IMR-90 (cell line): ENCODE data around the gene CLEC3A. TPM values are rescaled to one million over a fixed set of nuclear protein-coding genes. Genes with fewer than 3 reads are reported as not detected.

Experiments used
- ATAC-seq: fragments of 200-7000 bp; cut with Tn5 transposase; 2 replicates; pipeline ENCODE4 v1.9.1; 2020; ENCODE audit warnings: low read depth, mild to moderate bottlenecking, moderate library complexity
- BruUV-seq: library from RNA; stranded (reverse); fragments of 400-500 nt; replicated peaks from 2 replicates; lab custom pipeline; 2021; lab: Mats Ljungman, UMichigan
- CTCF ChIA-PET: fragments of 300-600 bp; formaldehyde crosslinking; extraction: SDS; loops from one replicate; lab custom pipeline; 2021; ENCODE audit warnings: antibody characterized with exemption; lab: Yijun Ruan, JAX
- POLR2A ChIA-PET: fragments of 300-600 bp; sonication (Branson Sonifier 250); formaldehyde crosslinking; loops from one replicate; lab custom pipeline; 2022; ENCODE audit warnings: antibody characterized with exemption; ENCODE audit not compliant: unreplicated experiment; lab: Charles Lee
- DNase-seq: peaks from one replicate; pipeline ENCODE4 v3.0.0; 2013
- H2AFZ ChIP-seq: replicated peaks from 2 replicates; pipeline ENCODE3; 2013; ENCODE audit warnings: low read length, mild to moderate bottlenecking; ENCODE audit not compliant: poor library complexity
- H2AK5ac ChIP-seq: 2 replicates; pipeline ENCODE4 v1.6.1; 2013; ENCODE audit warnings: low read depth, low read length, inconsistent platforms
- H2AK9ac ChIP-seq: replicated peaks from 2 replicates; pipeline ENCODE3; 2013; ENCODE audit warnings: mild to moderate bottlenecking, low read depth, low read length, moderate library complexity; ENCODE audit not compliant: poor library complexity
- H2BK120ac ChIP-seq: 2 replicates; pipeline ENCODE4 v1.6.1; 2013; ENCODE audit warnings: low read depth, low read length, inconsistent platforms
- H2BK15ac ChIP-seq: 3 replicates; pipeline ENCODE4 v1.6.1; 2013; ENCODE audit warnings: low read depth, low read length, inconsistent platforms
- H2BK20ac ChIP-seq: 2 replicates; pipeline ENCODE4 v1.6.1; 2013; ENCODE audit warnings: low read depth, mild to moderate bottlenecking, inconsistent platforms, low read length, moderate library complexity
- H2BK5ac ChIP-seq: 2 replicates; pipeline ENCODE4 v1.6.1; 2013; ENCODE audit warnings: mild to moderate bottlenecking, low read depth, low read length, inconsistent platforms; ENCODE audit not compliant: poor library complexity, severe bottlenecking
- H3K14ac ChIP-seq: replicated peaks from 2 replicates; pipeline ENCODE4 v1.6.1; 2013; ENCODE audit warnings: low read depth, low read length, inconsistent platforms
- H3K18ac ChIP-seq: 2 replicates; pipeline ENCODE4 v1.6.1; 2013; ENCODE audit warnings: low read depth, low read length, control low read depth
- H3K23ac ChIP-seq: 2 replicates; pipeline ENCODE4 v1.6.1; 2013; ENCODE audit warnings: low read depth, low read length, inconsistent platforms
- H3K27ac ChIP-seq: 2 replicates; pipeline ENCODE4 v1.5.1; 2013; ENCODE audit warnings: mild to moderate bottlenecking, control low read depth, low read length; ENCODE audit not compliant: insufficient read depth
- H3K27me3 ChIP-seq: 2 replicates; pipeline ENCODE4 v1.6.1; 2013; ENCODE audit warnings: low read length; ENCODE audit not compliant: control insufficient read depth, insufficient read depth
- H3K36me3 ChIP-seq: 2 replicates; pipeline ENCODE4 v1.6.1; 2013; ENCODE audit warnings: low read length, mixed read lengths; ENCODE audit not compliant: control insufficient read depth, insufficient read depth
- H3K4ac ChIP-seq: 2 replicates; pipeline ENCODE4 v1.6.1; 2013; ENCODE audit warnings: low read depth, low read length, inconsistent platforms
- H3K4me1 ChIP-seq: 2 replicates; pipeline ENCODE4 v1.6.1; 2013; ENCODE audit warnings: low read length, mixed read lengths; ENCODE audit not compliant: control insufficient read depth, insufficient read depth
- H3K4me2 ChIP-seq: 2 replicates; pipeline ENCODE4 v1.6.1; 2013; ENCODE audit warnings: low read depth, mild to moderate bottlenecking, control low read depth, low read length, moderate library complexity
- H3K4me3 ChIP-seq: 2 replicates; pipeline ENCODE4 v1.5.1; 2013; ENCODE audit warnings: low read depth, mild to moderate bottlenecking, control low read depth, low read length, moderate library complexity; ENCODE audit not compliant: insufficient read depth
- H3K56ac ChIP-seq: 2 replicates; pipeline ENCODE4 v1.6.1; 2013; ENCODE audit warnings: low read length, inconsistent platforms; ENCODE audit not compliant: insufficient read depth; ENCODE audit errors: extremely low read depth
- H3K79me1 ChIP-seq, 2 experiments: 2 replicates each; pipeline ENCODE4 v1.6.1; 2013; ENCODE audit warnings: low read length in 2 of 2, inconsistent platforms in 1 of 2, low read depth in 1 of 2
- H3K9ac ChIP-seq: 2 replicates; pipeline ENCODE4 v1.6.1; 2013; ENCODE audit warnings: low read depth, low read length, control low read depth
- H3K9me1 ChIP-seq: 2 replicates; pipeline ENCODE4 v1.6.1; 2013; ENCODE audit warnings: low read length, inconsistent platforms; ENCODE audit not compliant: insufficient read depth
- H3K9me3 ChIP-seq: 2 replicates; pipeline ENCODE4 v1.6.1; 2013; ENCODE audit warnings: low read length; ENCODE audit not compliant: control insufficient read depth, insufficient read depth
- H4K20me1 ChIP-seq: 2 replicates; pipeline ENCODE4 v1.6.1; 2013; ENCODE audit warnings: low read length, inconsistent platforms; ENCODE audit not compliant: insufficient read depth
- H4K5ac ChIP-seq: 2 replicates; pipeline ENCODE4 v1.6.1; 2013; ENCODE audit warnings: mild to moderate bottlenecking, low read depth, low read length, control low read depth
- H4K8ac ChIP-seq, 2 experiments: 2 replicates each; pipeline ENCODE4 v1.6.1; 2013; ENCODE audit warnings: low read depth in 2 of 2, low read length in 2 of 2, control low read depth in 1 of 2, inconsistent platforms in 1 of 2
- H4K91ac ChIP-seq: 2 replicates; pipeline ENCODE4 v1.6.1; 2013; ENCODE audit warnings: low read depth, low read length, inconsistent platforms; ENCODE audit not compliant: insufficient read depth
- CEBPB ChIP-seq: IDR thresholded peaks from 2 replicates; pipeline ENCODE4 v1.6.1; 2012; ENCODE audit warnings: low read depth, low read length, improper control_type of control experiment
- CHD1 ChIP-seq: IDR thresholded peaks from 2 replicates; pipeline ENCODE4 v1.6.1; 2012; ENCODE audit warnings: low read depth, low read length, improper control_type of control experiment
- CTCF ChIP-seq: conservative IDR thresholded peaks from 2 replicates; pipeline ENCODE4 v1.5.1; 2012; ENCODE audit warnings: mild to moderate bottlenecking, low read depth, low read length, improper control_type of control experiment
- FOS ChIP-seq: fragments of 150-350 bp; IDR thresholded peaks from 2 replicates; pipeline ENCODE4 v1.6.1; 2016; ENCODE audit warnings: low read depth, low read length
- MAZ ChIP-seq: IDR thresholded peaks from 2 replicates; pipeline ENCODE4 v1.6.1; 2012; ENCODE audit warnings: low read depth, mild to moderate bottlenecking, low read length, improper control_type of control experiment, moderate library complexity, borderline replicate concordance
- MXI1 ChIP-seq: IDR thresholded peaks from 2 replicates; pipeline ENCODE4 v1.6.1; 2012; ENCODE audit warnings: low read depth, mild to moderate bottlenecking, low read length, moderate library complexity, borderline replicate concordance
- RAD21 ChIP-seq: IDR thresholded peaks from 2 replicates; pipeline ENCODE4 v1.6.1; 2012; ENCODE audit warnings: low read length, improper control_type of control experiment
- RCOR1 ChIP-seq: IDR thresholded peaks from 2 replicates; pipeline ENCODE4 v1.6.1; 2012; ENCODE audit warnings: mild to moderate bottlenecking, low read length, improper control_type of control experiment; ENCODE audit not compliant: insufficient replicate concordance
- RFX5 ChIP-seq: IDR thresholded peaks from 2 replicates; pipeline ENCODE4 v1.8.0; 2012; ENCODE audit warnings: low read depth, mild to moderate bottlenecking, low read length, moderate library complexity
- SMC3 ChIP-seq: fragments of 150-350 bp; IDR thresholded peaks from 2 replicates; pipeline ENCODE4 v1.6.1; 2016; ENCODE audit warnings: low read depth, mild to moderate bottlenecking, antibody characterized with exemption, low read length, moderate library complexity
- WGBS, 2 experiments: methylation state at CpG; one replicate each; pipeline versions ENCODE4 v1.1.5 to v1.1.7; 2013; ENCODE audit warnings: missing lambda C conversion rate in 2 of 2; ENCODE audit not compliant: insufficient read length in 1 of 2; ENCODE audit errors: extremely low coverage in 2 of 2; 5-methylcytosine and 5-hydroxymethylcytosine counted together
- dilution Hi-C: fragments of 300-500 bp; cut with HindIII; formaldehyde crosslinking; loops from one replicate; pipeline ENCODE4 v1.14.3; 2018; ENCODE audit warnings: low sequenced_read_pairs; ENCODE audit not compliant: unreplicated experiment
- in situ Hi-C: fragments of 300-500 bp; cut with MboI; formaldehyde crosslinking; loops from 3 replicates; pipeline ENCODE4 v1.14.3; 2019; ENCODE audit warnings: low sequenced_read_pairs, inconsistent platforms, mixed read lengths
- intact Hi-C: fragments of 100-400 bp; cut with micrococcal nuclease; formaldehyde crosslinking; loops from 2 replicates; pipeline ENCODE4 v1.10.0; 2022
- polyA plus RNA-seq, 3 experiments: library from polyadenylated mRNA; depleted of rRNA; stranded (reverse); fragments of >200 nt; gene quantifications; 2 replicates each; pipeline ENCODE4 v1.2.3, GENCODE V29; 2012; ENCODE audit warnings: low replicate concordance in 1 of 3
- total RNA-seq: library from RNA; depleted of rRNA; stranded (reverse); fragments of >200 nt; gene quantifications from 2 replicates; pipeline ENCODE4 v1.2.3, GENCODE V29; 2012

The CLEC3A gene
- total and polyA plus RNA-seq, 2 of the 4 experiments (the other 2 are of a cell fraction) = not detected

DNA sequence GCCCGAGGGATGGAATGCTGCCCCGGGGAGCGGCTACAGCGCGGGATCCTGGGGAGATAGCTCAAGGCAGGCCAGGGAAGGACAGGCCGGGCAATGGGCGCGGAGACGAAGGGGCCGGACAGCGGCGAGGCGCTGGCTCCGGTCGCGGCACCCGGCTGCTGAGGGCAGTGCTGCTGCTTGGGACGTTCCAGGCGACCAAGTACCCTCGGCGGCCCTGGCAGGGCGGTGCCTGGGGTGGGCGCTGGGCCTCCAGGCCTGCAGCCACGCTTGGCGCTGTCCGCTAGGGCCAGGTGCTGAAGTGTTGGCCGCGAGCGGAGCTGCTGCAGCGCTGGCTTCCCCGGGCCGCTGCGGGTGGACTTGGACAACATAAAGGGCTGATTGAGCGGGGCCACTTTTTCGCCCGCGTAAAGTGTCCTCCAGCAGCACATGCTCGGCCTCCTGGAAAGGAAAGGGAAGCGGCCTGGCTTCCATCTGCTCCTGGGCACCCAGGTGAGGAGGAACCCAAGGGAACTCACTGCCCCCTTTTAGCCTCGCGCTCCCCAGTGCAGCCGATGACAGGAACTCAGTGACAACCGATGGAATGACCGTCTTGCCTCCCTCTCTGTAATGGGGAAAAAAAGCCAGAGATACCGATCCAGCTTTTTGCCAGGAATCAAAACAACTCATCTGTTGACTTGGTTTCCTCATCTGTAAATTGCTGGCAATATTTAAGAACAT is 23.7 kb downstream of the CLEC3A start:
- no peak overlapping the region for H4K91ac ChIP-seq
- dilution Hi-C loops (no loop called here), intact Hi-C loops (no loop called here), in situ Hi-C loops (no loop called here)
- H2BK120ac ChIP-seq = no peak overlapping the region
- H2AK9ac ChIP-seq = no peak overlapping the region
- H3K9me3 ChIP-seq = no peaks in the 10 kb centered on the region
- WGBS, 2 experiments = 4% methylated on average over 21 of the region's 45 CpGs; no CpG with 5 or more reads in 1 of the 2 experiments
- no peak overlapping the region for H3K23ac ChIP-seq
- ATAC-seq (peak; percentile 100), DNase-seq (peak; percentile 54)
- ChIA-PET CTCF (no interaction called here), POLR2A (no interaction called here)
- no peaks in the 10 kb centered on the region for H3K36me3 ChIP-seq
- no peak overlapping the region for H3K4me3 ChIP-seq
- H3K27ac ChIP-seq = no peak overlapping the region
- no peaks in the 10 kb centered on the region for H3K9me1 ChIP-seq
- H4K20me1 ChIP-seq = no peaks in the 10 kb centered on the region
- no peak for TF ChIP-seq FOS
- no peak for TF ChIP-seq CHD1
- peak; percentile 18; the same call in 1 of the 2 replicates for TF ChIP-seq MAZ
- TF ChIP-seq RAD21 = 0 out of 2 replicates have a peak, but pooled peaks have one; percentile 3
- TF ChIP-seq CTCF = 0 out of 2 replicates have a peak, but pooled peaks have one; percentile 16
- no peak for TF ChIP-seq RCOR1
- TF ChIP-seq CEBPB = no peak
- no peak for TF ChIP-seq RFX5
- no peak for TF ChIP-seq SMC3
- TF ChIP-seq MXI1 = peak; percentile 79
- no peak overlapping the region for H4K8ac ChIP-seq
- H3K4me2 ChIP-seq = peak overlapping the region; percentile 33; the same call in 1 of the 2 replicates
- H3K14ac ChIP-seq = no peak overlapping the region
- no peak overlapping the region for H2AK5ac ChIP-seq
- no peak overlapping the region for H3K56ac ChIP-seq
- no peak overlapping the region for H3K4ac ChIP-seq
- no TSS peak for BruUV-seq
- H3K18ac ChIP-seq = no peak overlapping the region
- no peak overlapping the region for H3K9ac ChIP-seq
- H2AFZ ChIP-seq = peak overlapping the region; percentile 64
- no peak overlapping the region for H2BK15ac ChIP-seq
- no peak overlapping the region for H4K5ac ChIP-seq
- H3K79me1 ChIP-seq = no peaks in the 10 kb centered on the region
- no peaks in the 10 kb centered on the region for H3K4me1 ChIP-seq
- no peak overlapping the region for H2BK5ac ChIP-seq
- no peaks in the 10 kb centered on the region for H3K27me3 ChIP-seq
- no peak overlapping the region for H2BK20ac ChIP-seq
